Nephron (organoid): ENCODE measurements around the gene IKBKE.

Experiments used
- H3K27ac Mint-ChIP-seq, 3 experiments: 2 replicates each; pipeline ENCODE4 v1.8.0; 2020; ENCODE audit warnings: mixed read lengths in 3 of 3, mild to moderate bottlenecking in 2 of 3, moderate library complexity in 1 of 3
- H3K27me3 Mint-ChIP-seq: 2 replicates; pipeline ENCODE4 v1.8.0; 2021; ENCODE audit warnings: low read depth, mild to moderate bottlenecking, moderate library complexity, mixed read lengths
- H3K36me3 Mint-ChIP-seq: 2 replicates; pipeline ENCODE4 v1.8.0; 2020; ENCODE audit warnings: low read depth, mixed read lengths
- H3K4me1 Mint-ChIP-seq: 2 replicates; pipeline ENCODE4 v1.8.0; 2020; ENCODE audit warnings: mixed read lengths
- H3K4me3 Mint-ChIP-seq, 3 experiments: 2 replicates each; pipeline ENCODE4 v1.8.0; 2020; ENCODE audit warnings: mild to moderate bottlenecking in 3 of 3, mixed read lengths in 3 of 3, moderate library complexity in 2 of 3
- H3K9me3 Mint-ChIP-seq: 2 replicates; pipeline ENCODE4 v1.8.0; 2020; ENCODE audit warnings: mixed read lengths
- CTCF ChIP-seq, 3 experiments: fragments of 200-600 bp; sonication (generic); IDR thresholded peaks; one replicate each; pipeline ENCODE4 v1.5.0; 2021; ENCODE audit warnings: antibody characterized with exemption in 3 of 3; ENCODE audit not compliant: unreplicated experiment in 3 of 3

Gene IKBKE

DNA sequence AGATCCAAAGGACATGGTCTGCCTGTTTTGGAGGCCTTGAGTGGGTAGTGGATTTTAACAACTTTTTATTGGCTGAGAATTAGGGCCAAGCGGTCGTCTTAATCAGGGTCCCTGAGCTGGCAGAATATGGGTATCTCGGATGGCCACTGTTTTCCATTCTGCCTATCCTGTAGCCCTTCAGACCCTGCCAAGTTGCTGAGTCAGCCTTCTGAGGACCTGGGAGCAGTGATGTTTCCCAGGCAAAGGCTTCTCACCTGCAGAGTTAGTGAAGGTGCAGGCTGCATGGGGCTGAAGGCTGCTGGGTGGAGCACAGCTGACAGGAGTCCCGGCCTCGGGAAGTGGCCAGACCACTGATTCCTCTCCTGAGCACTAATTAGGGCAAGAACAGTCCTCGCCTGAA lies 48.5 kb downstream of the IKBKE start:
- Mint-ChIP-seq H3K4me3 (no peak overlapping the region), H3K27me3 (peaks cover 16% of the 10 kb centered on the region), H3K36me3 (no peaks in the 10 kb centered on the region), H3K27ac (peak overlapping the region in 1 of 3 experiments; percentile 38), H3K4me1 (peaks cover 53% of the 10 kb centered on the region), H3K9me3 (no peaks in the 10 kb centered on the region)
- TF ChIP-seq CTCF (IDR thresholded peaks at IDR 0.05; ENCODE audit: unreplicated experiment in 3 of 3): no peak

- H3K27me3 Mint-ChIP-seq: peaks cover 16% of the 10 kb centered on the region
- no peaks in the 10 kb centered on the region for H3K36me3 Mint-ChIP-seq
- no peak overlapping the region for H3K27ac Mint-ChIP-seq
- no peak overlapping the region for H3K4me3 Mint-ChIP-seq
- no peak for TF ChIP-seq CTCF (IDR thresholded peaks at IDR 0.05; ENCODE audit: unreplicated experiment in 3 of 3)
- peaks cover 32% of the 10 kb centered on the region for H3K4me1 Mint-ChIP-seq
- no peaks in the 10 kb centered on the region for H3K9me3 Mint-ChIP-seq
Observed at GRCh38 chr1:206521127-206521526, 50.9 kb downstream of the IKBKE start.

DNA sequence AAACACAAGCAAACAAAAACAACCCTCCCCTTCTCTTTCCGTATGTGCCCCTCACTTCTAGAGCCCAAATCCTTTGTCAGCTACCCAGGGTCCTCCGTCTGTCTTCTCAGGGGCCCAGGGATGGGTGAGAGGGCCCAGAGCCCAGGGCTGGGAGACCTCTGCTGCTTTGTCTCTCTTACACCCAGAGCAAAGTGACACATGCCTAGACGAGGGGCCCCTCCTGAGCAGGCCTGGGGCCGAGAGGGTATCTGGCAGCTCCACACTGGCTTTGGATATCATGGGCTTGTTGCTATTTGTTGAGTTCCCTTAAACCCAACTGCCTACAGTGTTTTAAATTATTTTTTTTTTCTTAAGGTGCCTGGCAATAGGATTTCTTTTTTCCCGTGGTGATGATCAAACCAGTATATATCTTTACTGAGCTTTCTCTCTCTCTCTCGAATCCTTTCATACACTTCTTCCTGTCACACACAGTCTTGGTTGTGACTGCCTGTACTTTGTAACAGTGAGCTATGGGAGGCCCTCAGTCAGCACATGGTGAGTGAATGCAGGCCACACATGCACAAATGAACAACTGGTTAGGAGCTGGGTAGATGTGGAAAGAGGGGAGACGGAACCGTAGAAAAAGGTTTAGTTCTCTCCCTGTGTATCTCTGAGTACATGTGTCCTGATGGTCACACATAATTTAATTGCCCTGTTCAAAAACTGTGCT lies 51.6 kb downstream of the IKBKE start:
- Mint-ChIP-seq H3K9me3 (no peaks in the 10 kb centered on the region), H3K36me3 (no peaks in the 10 kb centered on the region), H3K27me3 (peaks cover 16% of the 10 kb centered on the region), H3K4me1 (peaks cover 36% of the 10 kb centered on the region), H3K4me3 (no peak overlapping the region), H3K27ac (peak overlapping the region; percentile 3 to 21 (median 7))
- no peak for TF ChIP-seq CTCF (IDR thresholded peaks at IDR 0.05; ENCODE audit: unreplicated experiment in 3 of 3)

GRCh38 chr1:206524739-206525364 lies 54.6 kb downstream of the IKBKE start:
- no peak for TF ChIP-seq CTCF (IDR thresholded peaks at IDR 0.05; ENCODE audit: unreplicated experiment in 3 of 3)
- Mint-ChIP-seq H3K27me3 (peaks cover 9% of the 10 kb centered on the region), H3K9me3 (no peaks in the 10 kb centered on the region), H3K36me3 (no peaks in the 10 kb centered on the region), H3K4me1 (peaks cover 34% of the 10 kb centered on the region), H3K27ac (peak overlapping the region in 1 of 3 experiments; percentile 57), H3K4me3 (no peak overlapping the region)

DNA sequence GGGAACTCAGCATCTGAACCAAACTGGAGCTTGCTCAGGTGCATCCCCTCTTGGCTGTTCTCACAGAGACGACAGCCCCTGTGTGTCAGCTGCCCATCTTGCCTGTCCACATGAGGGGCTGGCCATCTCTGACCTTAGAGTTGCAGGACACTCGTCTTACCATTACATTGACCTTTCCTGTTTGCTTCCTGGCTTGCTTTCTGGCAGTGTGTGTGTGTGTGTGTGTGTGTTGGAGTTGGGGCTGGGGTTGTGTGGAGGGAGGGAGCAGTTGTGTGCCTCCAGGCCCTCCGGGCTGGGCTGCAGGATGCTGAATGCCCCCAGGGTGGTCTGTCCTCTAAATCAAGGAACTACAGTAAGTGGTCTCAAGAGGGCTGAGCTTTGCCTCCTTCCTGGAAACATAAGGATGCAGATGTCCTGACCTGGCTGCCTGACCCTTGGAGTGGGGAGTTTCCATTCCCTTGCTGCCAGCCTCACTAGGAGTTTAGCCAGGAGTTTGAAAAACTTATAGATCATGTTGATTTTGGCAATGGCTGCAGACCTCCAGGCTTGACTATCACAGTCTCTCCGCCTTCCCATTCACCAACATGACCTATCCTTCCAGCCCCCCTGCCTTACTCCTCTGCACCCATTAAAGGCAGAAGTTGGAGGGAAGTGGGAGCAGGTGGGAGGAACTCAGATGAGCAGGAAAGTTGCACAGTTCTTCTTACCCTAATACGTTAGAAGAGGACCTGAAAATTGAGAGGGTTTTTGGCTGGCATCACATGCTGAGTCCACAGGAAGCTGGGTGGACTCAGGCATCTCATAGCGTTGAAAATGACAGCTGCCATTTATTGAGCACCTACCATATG lies 56.0 kb downstream of the IKBKE start:
- Mint-ChIP-seq H3K9me3 (no peaks in the 10 kb centered on the region), H3K4me3 (no peak overlapping the region), H3K36me3 (no peaks in the 10 kb centered on the region), H3K27ac (peak overlapping the region in 2 of 3 experiments; percentile 54 to 55), H3K4me1 (peaks cover 24% of the 10 kb centered on the region), H3K27me3 (peaks cover 5% of the 10 kb centered on the region)
- no peak for TF ChIP-seq CTCF (IDR thresholded peaks at IDR 0.05; ENCODE audit: unreplicated experiment in 3 of 3)
